ENCODE results near the gene TTLL13.
A peak's percentile ranks its signal among the peaks of the same experiment; 100 is the strongest.

DNA sequence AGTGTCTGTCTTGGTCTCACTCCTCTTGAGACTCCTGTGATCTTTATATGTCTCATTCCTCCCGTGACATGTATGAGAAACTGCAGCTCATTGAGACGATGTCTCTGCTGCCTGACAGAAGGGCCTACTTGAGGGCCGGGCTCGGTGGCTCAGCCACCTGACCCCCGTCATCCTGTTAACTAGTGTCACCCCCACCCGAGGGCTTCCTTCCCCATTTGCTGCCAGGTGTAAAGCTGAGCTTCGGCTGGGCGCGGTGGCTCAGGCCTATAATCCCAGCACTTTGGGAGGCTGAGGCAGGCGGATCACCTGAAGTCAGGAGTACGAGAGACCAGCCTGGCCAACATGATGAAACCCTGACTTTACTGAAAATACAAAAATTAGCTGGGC is 35.5 kb upstream of the TTLL13 start:
- TF ChIP-seq, protein P1, sequence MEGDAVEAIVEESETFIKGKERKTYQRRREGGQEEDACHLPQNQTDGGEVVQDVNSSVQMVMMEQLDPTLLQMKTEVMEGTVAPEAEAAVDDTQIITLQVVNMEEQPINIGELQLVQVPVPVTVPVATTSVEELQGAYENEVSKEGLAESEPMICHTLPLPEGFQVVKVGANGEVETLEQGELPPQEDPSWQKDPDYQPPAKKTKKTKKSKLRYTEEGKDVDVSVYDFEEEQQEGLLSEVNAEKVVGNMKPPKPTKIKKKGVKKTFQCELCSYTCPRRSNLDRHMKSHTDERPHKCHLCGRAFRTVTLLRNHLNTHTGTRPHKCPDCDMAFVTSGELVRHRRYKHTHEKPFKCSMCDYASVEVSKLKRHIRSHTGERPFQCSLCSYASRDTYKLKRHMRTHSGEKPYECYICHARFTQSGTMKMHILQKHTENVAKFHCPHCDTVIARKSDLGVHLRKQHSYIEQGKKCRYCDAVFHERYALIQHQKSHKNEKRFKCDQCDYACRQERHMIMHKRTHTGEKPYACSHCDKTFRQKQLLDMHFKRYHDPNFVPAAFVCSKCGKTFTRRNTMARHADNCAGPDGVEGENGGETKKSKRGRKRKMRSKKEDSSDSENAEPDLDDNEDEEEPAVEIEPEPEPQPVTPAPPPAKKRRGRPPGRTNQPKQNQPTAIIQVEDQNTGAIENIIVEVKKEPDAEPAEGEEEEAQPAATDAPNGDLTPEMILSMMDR (IDR thresholded peaks at IDR 0.05) = no peak
- peak in 1 of 4 donors; percentile 5 for TF ChIP-seq EP300 (IDR thresholded peaks at IDR 0.05)
- TF ChIP-seq POLR2A (IDR thresholded peaks at IDR 0.05) = no peak
- no peak for TF ChIP-seq POLR2AphosphoS5 (IDR thresholded peaks at IDR 0.05)

Data from upper lobe of left lung (tissue), 4 donors.